ENCODE results near the gene SMYD3. TPM values are rescaled to one million over a fixed set of nuclear protein-coding genes. Genes with fewer than 3 reads are reported as not detected.

SMYD3 gene
- total and polyA plus RNA-seq, 10 of the 15 experiments (the other 5 are each of a cell fraction or from before 2014, with no cell fraction given) = 18.3 to 54.0 (median 24.8) TPM

- H3K9ac ChIP-seq (ENCODE audit: control insufficient read depth, insufficient read depth, low read length) = no peak overlapping the region
- ChIA-PET SMC1A (ENCODE audit: uncharacterized antibody, unreplicated experiment) (interaction anchor here (0.8 to 4.5 kb wide), 4 partner anchors 9 to 140 kb away, joined by 3 to 21 read pairs (median 4); no protein-coding TSS in a partner anchor), POLR2A (no interaction called here), CTCF (interaction anchor here (0.6 to 1.1 kb wide), 3 partner anchors 11 to 49 kb away, joined by 3 to 4 read pairs (median 3); no protein-coding TSS in a partner anchor), RAD21 (ENCODE audit: unreplicated experiment) (interaction anchor here (0.7 kb wide), 1 partner anchor 14 kb away, joined by 3 read pairs; no protein-coding TSS in a partner anchor)
- intact Hi-C loops (cut with micrococcal nuclease; ENCODE audit: unreplicated experiment) = loop anchor here (10.0 kb wide), 1 partner anchor 58 kb away; no protein-coding TSS in a partner anchor
- no peaks in the 10 kb centered on the region for H3K36me3 ChIP-seq (ENCODE audit: control insufficient read depth in 2 of 2, insufficient read depth in 2 of 2, low read length in 1 of 2)
- H2AFZ ChIP-seq (ENCODE audit: control insufficient read depth, low read depth, low read length) = no peak overlapping the region
- H3K27me3 ChIP-seq (replicated peaks in 1 of 2; ENCODE audit: control insufficient read depth in 2 of 2, insufficient read depth in 2 of 2, low read length in 1 of 2) = no peaks in the 10 kb centered on the region
- no peak overlapping the region for H3K27ac ChIP-seq (ENCODE audit: control insufficient read depth, insufficient read depth)
- ATAC-seq (no peak), DNase-seq (ENCODE audit: low read depth, low spot score) (no peak), FAIRE-seq (no peak)
- no peak overlapping the region for H3K4me3 ChIP-seq
- H3K4me1 ChIP-seq (ENCODE audit: control insufficient read depth, insufficient read depth, low read length) = peaks cover 14% of the 10 kb centered on the region
- H3K9me3 ChIP-seq (replicated peaks; ENCODE audit: control insufficient read depth, insufficient read depth, low read length) = no peaks in the 10 kb centered on the region
- BruUV-seq (replicated peaks) = no TSS peak
- no peaks in the 10 kb centered on the region for H3K79me2 ChIP-seq (ENCODE audit: control insufficient read depth, insufficient read depth, low read length)
- TF ChIP-seq CBFB (IDR thresholded peaks at IDR 0.05; ENCODE audit: low read depth) (no peak), HSF1 (IDR thresholded peaks at IDR 0.05; ENCODE audit: low read depth, low read length) (no peak), SREBF2 (IDR thresholded peaks at IDR 0.05; ENCODE audit: low read length) (no peak), MLLT1 (IDR thresholded peaks at IDR 0.05) (no peak), KLF5 (IDR thresholded peaks at IDR 0.05; ENCODE audit: partially characterized antibody) (no peak), HDAC2 (IDR thresholded peaks at IDR 0.05) (no peak), ZBTB11 (CRISPR knock-in tag; IDR thresholded peaks at IDR 0.05) (no peak), CBX3 (IDR thresholded peaks at IDR 0.05; ENCODE audit: borderline replicate concordance, low read depth) (no peak), SMARCA5 (IDR thresholded peaks at IDR 0.05) (no peak), EZH2 (IDR thresholded peaks at IDR 0.05; ENCODE audit: borderline replicate concordance, control insufficient read depth, low read depth, low read length) (no peak), HDAC6 (IDR thresholded peaks at IDR 0.05; ENCODE audit: unreplicated experiment) (no peak)
- no peaks in the 10 kb centered on the region for H4K20me1 ChIP-seq (ENCODE audit: control insufficient read depth, insufficient read depth)
- in situ Hi-C loops (cut with MboI) = no loop called here
- 90% methylated on average over 9 of the region's 9 CpGs for WGBS (ENCODE audit: insufficient coverage, insufficient replicate concordance, low lambda C conversion rate, missing lambda C conversion rate)
- no peak overlapping the region for H3K4me2 ChIP-seq (ENCODE audit: control insufficient read depth, insufficient read depth)
These were observed 704.0 kb downstream of the SMYD3 start for GRCh38 chr1:245802941-245803665.
